Measurements from ENCODE around the gene ZBTB48.

ZBTB48 gene

DNA sequence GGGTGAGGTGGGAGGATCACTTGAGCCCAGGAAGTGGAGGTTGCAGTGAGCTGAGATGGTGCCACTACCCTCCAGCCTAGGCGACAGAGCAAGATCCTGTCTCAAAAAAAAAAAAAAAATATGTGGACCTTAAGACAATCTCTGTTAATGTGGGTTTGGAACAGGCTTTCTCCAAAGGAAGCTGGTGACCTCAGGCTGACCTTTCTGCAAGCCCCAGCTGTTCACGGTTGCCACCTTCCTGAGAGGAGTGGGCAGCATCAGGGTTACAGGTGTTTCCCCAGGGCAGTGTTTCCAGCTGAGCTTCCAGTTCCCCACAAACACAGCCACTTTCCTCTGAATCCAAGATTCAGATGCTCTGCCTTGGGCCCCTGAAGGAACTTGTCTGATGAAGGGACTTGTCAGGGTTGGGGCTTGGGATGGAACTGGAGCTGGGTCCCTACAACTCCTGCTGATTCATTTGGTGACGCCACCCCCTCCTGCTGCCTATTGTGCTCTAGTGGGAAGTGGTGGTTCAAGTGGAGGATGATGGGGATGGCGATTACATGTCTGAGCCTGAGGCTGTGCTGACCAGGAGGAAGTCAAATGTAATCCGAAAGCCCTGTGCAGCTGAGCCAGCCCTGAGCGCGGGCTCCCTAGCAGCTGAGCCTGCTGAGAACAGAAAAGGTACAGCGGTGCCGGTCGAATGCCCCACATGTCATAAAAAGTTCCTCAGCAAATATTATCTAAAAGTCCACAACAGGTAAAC is 1.9 kb downstream of the ZBTB48 start:
- DNase-seq (ENCODE audit: low read depth, low spot score): no peak
- Histone ChIP-seq H3K4me1 (ENCODE audit: insufficient read depth, insufficient read length) (peaks cover 9% of the 10 kb centered on the region), H3K36me3 (ENCODE audit: insufficient read depth, insufficient read length, low read length) (peaks cover 12% of the 10 kb centered on the region), H3K9me3 (ENCODE audit: insufficient read depth, low read length) (no peaks in the 10 kb centered on the region), H3K4me3 (ENCODE audit: insufficient read length, low read depth) (peak overlapping the region; percentile 11), H3K27me3 (ENCODE audit: insufficient read depth, insufficient read length) (no peaks in the 10 kb centered on the region), H3K9ac (ENCODE audit: insufficient read length, low read depth) (no peak overlapping the region)
- TF ChIP-seq ZNF274 (IDR thresholded peaks at IDR 0.05; ENCODE audit: low read depth, low read length) (no peak), SUZ12 (IDR thresholded peaks at IDR 0.05; ENCODE audit: extremely low read depth, insufficient read depth, insufficient read length) (no peak), YY1 (IDR thresholded peaks at IDR 0.05; ENCODE audit: insufficient read depth, insufficient read length) (no peak)

DNA sequence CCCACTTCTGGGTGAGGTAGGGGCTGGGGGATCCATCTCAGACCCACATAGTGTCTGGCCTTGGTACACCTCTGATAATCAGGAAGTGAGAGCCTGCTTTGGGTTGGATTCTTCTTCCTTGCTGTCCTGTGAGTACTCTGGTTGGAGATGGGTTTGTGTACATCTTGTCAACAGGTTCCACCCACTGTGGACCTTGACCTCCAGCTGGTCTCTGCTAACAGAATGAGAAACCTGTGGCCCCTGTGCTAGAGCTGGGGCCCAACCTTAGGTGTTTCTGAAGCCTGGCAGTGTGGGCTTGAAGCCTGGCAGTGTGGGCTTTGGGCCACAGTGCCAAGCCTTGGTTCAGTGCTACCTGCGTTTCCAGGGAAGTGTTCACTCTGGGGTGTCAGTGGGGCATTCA is 2.6 kb downstream of the ZBTB48 start:
- Histone ChIP-seq H3K4me1 (ENCODE audit: insufficient read depth, insufficient read length) (peaks cover 9% of the 10 kb centered on the region), H3K27me3 (ENCODE audit: insufficient read depth, insufficient read length) (no peaks in the 10 kb centered on the region), H3K4me3 (ENCODE audit: insufficient read length, low read depth) (no peak overlapping the region), H3K9ac (ENCODE audit: insufficient read length, low read depth) (no peak overlapping the region), H3K9me3 (ENCODE audit: insufficient read depth, low read length) (no peaks in the 10 kb centered on the region), H3K36me3 (ENCODE audit: insufficient read depth, insufficient read length, low read length) (peaks cover 12% of the 10 kb centered on the region)
- no peak for DNase-seq (ENCODE audit: low read depth, low spot score)
- no peak for TF ChIP-seq ZNF274 (IDR thresholded peaks at IDR 0.05; ENCODE audit: low read depth, low read length)
- no peak for TF ChIP-seq SUZ12 (IDR thresholded peaks at IDR 0.05; ENCODE audit: extremely low read depth, insufficient read depth, insufficient read length)
- no peak for TF ChIP-seq YY1 (IDR thresholded peaks at IDR 0.05; ENCODE audit: insufficient read depth, insufficient read length)

DNA sequence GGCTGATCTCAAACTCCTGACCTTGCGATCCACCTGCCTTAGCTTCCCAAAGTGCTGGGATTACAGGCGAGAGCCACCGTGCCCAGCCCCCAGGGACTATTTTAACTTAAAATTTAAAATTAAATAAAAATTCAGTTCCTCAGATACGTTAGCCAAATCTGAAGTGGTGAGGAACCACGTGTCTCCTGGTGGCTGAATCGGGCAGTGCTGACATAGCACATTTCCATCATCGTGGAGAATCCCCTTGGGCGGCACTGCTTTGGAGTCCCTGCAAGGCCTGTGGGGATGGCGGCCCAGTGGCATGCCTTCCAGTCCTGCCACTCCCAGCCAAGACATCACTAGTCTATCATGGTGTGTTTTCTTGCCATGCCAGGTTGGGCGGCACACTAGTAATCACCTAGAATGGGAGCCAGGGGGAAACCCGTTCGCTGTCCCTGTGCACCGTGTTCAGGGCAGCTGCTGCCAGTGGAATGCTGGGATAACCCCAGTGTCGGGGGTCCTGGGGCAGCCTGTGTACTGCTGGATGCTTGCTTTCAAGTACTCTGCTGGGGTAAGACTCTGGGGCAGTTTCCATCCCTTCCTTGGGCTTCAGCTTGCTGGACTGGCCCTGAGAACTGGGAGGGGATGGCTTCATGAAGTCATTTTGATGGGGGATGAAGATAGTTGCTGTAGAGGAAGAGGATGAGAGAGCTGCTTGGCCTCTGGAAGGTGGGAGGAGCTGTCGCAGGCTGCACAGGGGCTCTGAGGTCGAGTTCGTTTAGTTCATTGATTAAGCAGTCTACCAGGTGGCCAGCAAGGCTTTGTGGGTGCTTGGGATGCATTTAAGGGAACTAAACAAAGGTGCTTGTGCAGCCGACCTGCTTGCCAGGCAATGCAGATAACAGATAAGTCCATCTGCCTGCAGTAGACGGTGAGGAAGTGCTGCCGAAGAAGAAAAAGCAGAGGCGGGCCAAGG is 4.6 kb downstream of the ZBTB48 start:
- no peak overlapping the region for H3K4me3 ChIP-seq (ENCODE audit: insufficient read length, low read depth)
- no peaks in the 10 kb centered on the region for H3K27me3 ChIP-seq (ENCODE audit: insufficient read depth, insufficient read length)
- DNase-seq (ENCODE audit: low read depth, low spot score): no peak
- H3K9me3 ChIP-seq (ENCODE audit: insufficient read depth, low read length): no peaks in the 10 kb centered on the region
- TF ChIP-seq YY1 (IDR thresholded peaks at IDR 0.05; ENCODE audit: insufficient read depth, insufficient read length) (no peak), ZNF274 (IDR thresholded peaks at IDR 0.05; ENCODE audit: low read depth, low read length) (no peak), SUZ12 (IDR thresholded peaks at IDR 0.05; ENCODE audit: extremely low read depth, insufficient read depth, insufficient read length) (no peak)
- peaks cover 3% of the 10 kb centered on the region for H3K4me1 ChIP-seq (ENCODE audit: insufficient read depth, insufficient read length)
- H3K36me3 ChIP-seq (ENCODE audit: insufficient read depth, insufficient read length, low read length): peaks cover 32% of the 10 kb centered on the region
- H3K9ac ChIP-seq (ENCODE audit: insufficient read length, low read depth): no peak overlapping the region

DNA sequence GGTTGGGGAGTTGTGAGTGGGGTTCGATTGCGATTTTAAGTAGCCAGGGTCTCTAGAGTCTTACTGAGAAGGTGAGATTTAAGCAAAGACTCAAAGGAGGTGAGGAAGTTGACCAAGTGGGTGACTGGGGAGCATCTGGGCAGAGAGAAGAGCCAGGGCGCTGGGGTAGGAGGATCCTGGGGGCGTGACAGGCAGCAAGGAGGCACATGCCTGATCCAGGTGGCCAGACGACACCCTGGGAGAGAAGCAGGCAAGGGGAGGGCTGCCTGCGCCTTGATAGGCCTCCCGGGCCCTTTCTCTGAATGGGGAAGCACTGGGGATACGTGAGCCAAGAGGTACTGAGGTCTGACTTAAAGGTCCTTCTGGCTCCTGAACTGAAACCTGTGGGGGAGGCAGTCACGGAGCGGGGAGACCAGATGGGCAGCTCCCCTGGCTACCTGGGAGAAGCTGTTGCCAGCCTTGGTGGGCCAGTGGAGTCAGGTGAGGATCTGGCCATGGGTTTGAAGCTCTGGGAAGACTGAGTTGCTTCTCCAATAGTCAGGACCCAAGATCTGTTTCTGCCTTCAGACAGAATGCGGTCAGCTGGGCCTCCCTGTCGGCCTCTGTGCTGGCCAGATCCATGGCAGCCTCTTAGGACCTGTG is 5.4 kb downstream of the ZBTB48 start:
- no peak for DNase-seq (ENCODE audit: low read depth, low spot score)
- Histone ChIP-seq H3K4me1 (ENCODE audit: insufficient read depth, insufficient read length) (peaks cover 3% of the 10 kb centered on the region), H3K9ac (ENCODE audit: insufficient read length, low read depth) (no peak overlapping the region), H3K27me3 (ENCODE audit: insufficient read depth, insufficient read length) (no peaks in the 10 kb centered on the region), H3K9me3 (ENCODE audit: insufficient read depth, low read length) (no peaks in the 10 kb centered on the region), H3K4me3 (ENCODE audit: insufficient read length, low read depth) (no peak overlapping the region), H3K36me3 (ENCODE audit: insufficient read depth, insufficient read length, low read length) (peaks cover 40% of the 10 kb centered on the region)
- TF ChIP-seq ZNF274 (IDR thresholded peaks at IDR 0.05; ENCODE audit: low read depth, low read length): no peak
- no peak for TF ChIP-seq SUZ12 (IDR thresholded peaks at IDR 0.05; ENCODE audit: extremely low read depth, insufficient read depth, insufficient read length)
- no peak for TF ChIP-seq YY1 (IDR thresholded peaks at IDR 0.05; ENCODE audit: insufficient read depth, insufficient read length)

DNA sequence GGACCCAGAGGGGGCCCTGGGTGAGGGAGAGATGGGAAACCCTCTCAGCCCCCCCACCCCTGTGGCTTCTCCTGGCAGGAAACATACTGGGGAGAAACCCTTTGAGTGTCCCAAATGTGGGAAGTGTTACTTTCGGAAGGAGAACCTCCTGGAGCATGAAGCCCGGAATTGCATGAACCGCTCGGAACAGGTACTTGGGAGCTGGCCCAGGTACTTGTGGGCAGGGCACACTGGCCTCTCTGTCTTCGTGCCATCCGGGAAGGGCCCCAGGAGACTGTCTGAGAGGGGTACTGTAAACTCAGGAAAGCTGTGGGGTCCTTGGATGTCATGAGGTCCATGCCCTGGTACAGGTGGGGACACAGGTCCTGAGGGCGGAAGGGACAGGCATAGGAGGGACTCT is 6.0 kb downstream of the ZBTB48 start:
- peaks cover 46% of the 10 kb centered on the region for H3K36me3 ChIP-seq (ENCODE audit: insufficient read depth, insufficient read length, low read length)
- no peaks in the 10 kb centered on the region for H3K9me3 ChIP-seq (ENCODE audit: insufficient read depth, low read length)
- peaks cover 3% of the 10 kb centered on the region for H3K4me1 ChIP-seq (ENCODE audit: insufficient read depth, insufficient read length)
- H3K27me3 ChIP-seq (ENCODE audit: insufficient read depth, insufficient read length): no peaks in the 10 kb centered on the region
- H3K9ac ChIP-seq (ENCODE audit: insufficient read length, low read depth): no peak overlapping the region
- DNase-seq (ENCODE audit: low read depth, low spot score): no peak
- no peak overlapping the region for H3K4me3 ChIP-seq (ENCODE audit: insufficient read length, low read depth)
- TF ChIP-seq SUZ12 (IDR thresholded peaks at IDR 0.05; ENCODE audit: extremely low read depth, insufficient read depth, insufficient read length) (no peak), ZNF274 (IDR thresholded peaks at IDR 0.05; ENCODE audit: low read depth, low read length) (no peak), YY1 (IDR thresholded peaks at IDR 0.05; ENCODE audit: insufficient read depth, insufficient read length) (no peak)

DNA sequence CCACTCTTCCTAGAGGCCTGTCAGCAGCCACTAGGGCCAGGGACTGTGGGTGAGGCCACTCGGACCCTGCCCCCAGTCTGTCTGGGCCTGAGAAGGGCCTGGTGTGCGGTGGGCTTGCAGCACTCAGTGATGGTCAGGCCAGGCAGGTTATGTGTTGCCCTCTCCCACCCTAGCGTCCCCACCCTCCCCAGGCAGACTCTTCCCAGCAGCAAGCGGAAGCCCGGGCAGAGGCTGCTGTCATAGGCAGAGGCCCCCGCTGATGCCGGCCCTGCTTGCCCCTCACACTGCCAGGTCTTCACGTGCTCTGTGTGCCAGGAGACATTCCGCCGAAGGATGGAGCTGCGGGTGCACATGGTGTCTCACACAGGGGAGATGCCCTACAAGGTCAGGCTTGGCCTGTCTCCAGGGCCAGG is 6.6 kb downstream of the ZBTB48 start:
- no peaks in the 10 kb centered on the region for H3K9me3 ChIP-seq (ENCODE audit: insufficient read depth, low read length)
- DNase-seq (ENCODE audit: low read depth, low spot score): no peak
- no peak for TF ChIP-seq SUZ12 (IDR thresholded peaks at IDR 0.05; ENCODE audit: extremely low read depth, insufficient read depth, insufficient read length)
- no peak for TF ChIP-seq YY1 (IDR thresholded peaks at IDR 0.05; ENCODE audit: insufficient read depth, insufficient read length)
- TF ChIP-seq ZNF274 (IDR thresholded peaks at IDR 0.05; ENCODE audit: low read depth, low read length): no peak
- H3K4me3 ChIP-seq (ENCODE audit: insufficient read length, low read depth): no peak overlapping the region
- H3K27me3 ChIP-seq (ENCODE audit: insufficient read depth, insufficient read length): no peaks in the 10 kb centered on the region
- H3K4me1 ChIP-seq (ENCODE audit: insufficient read depth, insufficient read length): peaks cover 3% of the 10 kb centered on the region
- peaks cover 51% of the 10 kb centered on the region for H3K36me3 ChIP-seq (ENCODE audit: insufficient read depth, insufficient read length, low read length)
- no peak overlapping the region for H3K9ac ChIP-seq (ENCODE audit: insufficient read length, low read depth)
